ENCODE measurements around the gene ZNF800. TPM values are rescaled to one million over a fixed set of nuclear protein-coding genes. Genes with fewer than 3 reads are reported as not detected.

ZNF800 gene
- polyA plus RNA-seq, 1 of the 3 experiments (the other 2 are of a cell fraction), result 9.2 TPM

GRCh38 chr7:127361736-127362135, 30.8 kb downstream of the ZNF800 start:
- no peak for DNase-seq
- ChIA-PET POLR2A (no interaction called here), CTCF (interaction anchor here (0.7 to 5.6 kb wide), 4 partner anchors 9 to 16 kb away, joined by 3 to 36 read pairs (median 3); no protein-coding TSS in a partner anchor)
- no peaks in the 10 kb centered on the region for H3K9me2 ChIP-seq
- peaks cover 49 to 90% of the 10 kb centered on the region in 2 experiments for H3K36me3 ChIP-seq (replicated peaks in 1 of 2; ENCODE audit: control insufficient read depth in 1 of 2, insufficient read depth in 2 of 2, low read length in 1 of 2)
- H3K4me3 ChIP-seq (ENCODE audit: low read depth in 2 of 2, low read length in 1 of 2), result no peak overlapping the region
- H3K4me2 ChIP-seq, result no peak overlapping the region
- no peaks in the 10 kb centered on the region for H3F3A ChIP-seq (replicated peaks; ENCODE audit: insufficient read depth)
- H2AFZ ChIP-seq (ENCODE audit: low read depth), result no peak overlapping the region
- H3K9me3 ChIP-seq, result no peaks in the 10 kb centered on the region
- peaks cover 0 to 2% of the 10 kb centered on the region in 2 experiments; a peak in 2 of 4 replicates for H3K4me1 ChIP-seq (ENCODE audit: control insufficient read depth in 1 of 2, insufficient read depth in 2 of 2, low read depth in 1 of 2, low read length in 1 of 2)
- WGBS (ENCODE audit: low lambda C conversion rate), result 90% methylated on average over 1 of the region's 1 CpG
- no peaks in the 10 kb centered on the region for H3K27me3 ChIP-seq (ENCODE audit: insufficient read depth)
- TF ChIP-seq SIN3A (IDR thresholded peaks at IDR 0.05; ENCODE audit: borderline replicate concordance, low read depth, low read length) (no peak), NRF1 (IDR thresholded peaks at IDR 0.05; ENCODE audit: low read depth, low read length) (no peak), RFX5 (IDR thresholded peaks at IDR 0.05; ENCODE audit: low read length) (no peak), TAF1 (IDR thresholded peaks at IDR 0.05; ENCODE audit: borderline replicate concordance, low read depth, low read length) (no peak), EZH2phosphoT487 (IDR thresholded peaks at IDR 0.05; ENCODE audit: borderline replicate concordance, low read depth) (no peak), RAD21 (IDR thresholded peaks at IDR 0.05; ENCODE audit: low read length) (no peak), FOXM1 (IDR thresholded peaks at IDR 0.05; ENCODE audit: low read depth) (no peak), GATA2 (CRISPR knock-in tag; IDR thresholded peaks at IDR 0.05) (no peak), RCOR1 (IDR thresholded peaks at IDR 0.05; ENCODE audit: low read length) (no peak), CHD2 (IDR thresholded peaks at IDR 0.05; ENCODE audit: low read length, partially characterized antibody) (no peak), MXI1 (IDR thresholded peaks at IDR 0.05; ENCODE audit: low read depth, low read length) (no peak), ELF1 (IDR thresholded peaks at IDR 0.05) (no peak), ZBTB33 (IDR thresholded peaks at IDR 0.05; ENCODE audit: borderline replicate concordance, low read depth) (no peak), JUND (IDR thresholded peaks at IDR 0.05) (no peak), FOXJ3 (CRISPR knock-in tag; IDR thresholded peaks at IDR 0.05) (no peak), POLR2AphosphoS5 (IDR thresholded peaks at IDR 0.05; ENCODE audit: low read depth, low read length) (no peak)
- TF ChIP-seq, protein P1, sequence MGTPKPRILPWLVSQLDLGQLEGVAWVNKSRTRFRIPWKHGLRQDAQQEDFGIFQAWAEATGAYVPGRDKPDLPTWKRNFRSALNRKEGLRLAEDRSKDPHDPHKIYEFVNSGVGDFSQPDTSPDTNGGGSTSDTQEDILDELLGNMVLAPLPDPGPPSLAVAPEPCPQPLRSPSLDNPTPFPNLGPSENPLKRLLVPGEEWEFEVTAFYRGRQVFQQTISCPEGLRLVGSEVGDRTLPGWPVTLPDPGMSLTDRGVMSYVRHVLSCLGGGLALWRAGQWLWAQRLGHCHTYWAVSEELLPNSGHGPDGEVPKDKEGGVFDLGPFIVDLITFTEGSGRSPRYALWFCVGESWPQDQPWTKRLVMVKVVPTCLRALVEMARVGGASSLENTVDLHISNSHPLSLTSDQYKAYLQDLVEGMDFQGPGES (IDR thresholded peaks at IDR 0.05; ENCODE audit: low read depth, low read length), result no peak
- H3K79me2 ChIP-seq (ENCODE audit: insufficient read depth), result peaks cover 33% of the 10 kb centered on the region
- no peak overlapping the region for H3K9ac ChIP-seq
- no peak overlapping the region for H3K27ac ChIP-seq (ENCODE audit: low read depth in 2 of 2, low read length in 1 of 2)
- no peaks in the 10 kb centered on the region; the same call in 1 of the 2 replicates for H4K20me1 ChIP-seq (ENCODE audit: insufficient read depth)
